ENCODE results near the gene LASP1. TPM values are rescaled to one million over a fixed set of nuclear protein-coding genes. Genes with fewer than 3 reads are reported as not detected.

LASP1 gene
- total RNA-seq, 4 donors from 2014 or later, result 44.3 to 66.0 (median 51.9) TPM

DNA sequence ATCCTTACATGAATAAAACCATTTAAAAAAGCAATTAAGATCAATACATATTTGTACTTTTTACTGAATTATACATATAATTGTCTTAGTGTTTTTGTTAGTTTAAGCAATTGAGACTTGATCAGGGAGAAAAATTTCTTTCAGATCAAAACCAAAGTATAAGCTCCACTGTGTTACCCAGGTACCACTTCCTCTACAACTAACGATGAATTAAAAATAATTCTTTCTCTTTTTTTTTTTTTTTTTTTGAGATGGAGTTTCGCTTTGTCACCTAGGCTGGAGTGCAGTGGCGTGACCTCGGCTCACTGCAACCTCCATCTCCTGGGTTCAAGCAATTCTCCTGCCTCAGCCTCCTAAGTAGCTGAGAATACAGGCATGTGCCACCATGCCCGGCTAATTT lies 90.5 kb downstream of the LASP1 start:
- TF ChIP-seq, protein P1, sequence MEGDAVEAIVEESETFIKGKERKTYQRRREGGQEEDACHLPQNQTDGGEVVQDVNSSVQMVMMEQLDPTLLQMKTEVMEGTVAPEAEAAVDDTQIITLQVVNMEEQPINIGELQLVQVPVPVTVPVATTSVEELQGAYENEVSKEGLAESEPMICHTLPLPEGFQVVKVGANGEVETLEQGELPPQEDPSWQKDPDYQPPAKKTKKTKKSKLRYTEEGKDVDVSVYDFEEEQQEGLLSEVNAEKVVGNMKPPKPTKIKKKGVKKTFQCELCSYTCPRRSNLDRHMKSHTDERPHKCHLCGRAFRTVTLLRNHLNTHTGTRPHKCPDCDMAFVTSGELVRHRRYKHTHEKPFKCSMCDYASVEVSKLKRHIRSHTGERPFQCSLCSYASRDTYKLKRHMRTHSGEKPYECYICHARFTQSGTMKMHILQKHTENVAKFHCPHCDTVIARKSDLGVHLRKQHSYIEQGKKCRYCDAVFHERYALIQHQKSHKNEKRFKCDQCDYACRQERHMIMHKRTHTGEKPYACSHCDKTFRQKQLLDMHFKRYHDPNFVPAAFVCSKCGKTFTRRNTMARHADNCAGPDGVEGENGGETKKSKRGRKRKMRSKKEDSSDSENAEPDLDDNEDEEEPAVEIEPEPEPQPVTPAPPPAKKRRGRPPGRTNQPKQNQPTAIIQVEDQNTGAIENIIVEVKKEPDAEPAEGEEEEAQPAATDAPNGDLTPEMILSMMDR (IDR thresholded peaks at IDR 0.05), result no peak
- no peak for TF ChIP-seq POLR2A (IDR thresholded peaks at IDR 0.05)
- no peaks in the 10 kb centered on the region for H3K27me3 ChIP-seq
- H3K4me3 ChIP-seq, result no peak overlapping the region
- H3K36me3 ChIP-seq, result no peaks in the 10 kb centered on the region
- H3K4me1 ChIP-seq, result no peaks in the 10 kb centered on the region
- WGBS, 2 donors, result 71 to 77% methylated on average over 4 to 5 of the region's 5 CpGs
- intact Hi-C loops (cut with DNase I), result no loop called here
- H3K9me3 ChIP-seq, result no peaks in the 10 kb centered on the region
- no peak for DNase-seq
- H3K27ac ChIP-seq, result no peak overlapping the region

DNA sequence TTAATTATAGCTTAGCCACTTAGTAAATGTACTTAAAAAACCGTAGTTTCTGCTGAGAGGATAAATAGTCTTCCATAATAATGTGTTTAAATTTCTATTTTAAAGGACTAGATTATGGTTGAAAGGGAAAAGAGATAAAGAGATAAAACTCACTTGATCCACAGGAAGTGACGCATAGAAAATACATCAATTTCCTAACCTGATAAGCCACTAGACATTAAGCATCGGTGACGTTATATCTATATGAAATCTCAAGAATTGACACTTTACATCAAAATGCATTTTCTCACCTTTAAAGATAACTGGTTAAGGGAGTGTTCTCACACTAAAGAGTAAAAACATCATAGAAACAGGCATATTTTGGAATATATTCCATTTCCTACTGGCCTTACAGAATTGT lies 91.6 kb downstream of the LASP1 start:
- DNase-seq, result no peak
- no peak for TF ChIP-seq POLR2A (IDR thresholded peaks at IDR 0.05)
- H3K27ac ChIP-seq, result no peak overlapping the region
- H3K4me3 ChIP-seq, result no peak overlapping the region
- no peaks in the 10 kb centered on the region for H3K27me3 ChIP-seq
- WGBS, 2 donors, result 75 to 79% methylated on average over 4 of the region's 4 CpGs
- intact Hi-C loops (cut with DNase I), result no loop called here
- H3K36me3 ChIP-seq, result no peaks in the 10 kb centered on the region
- H3K9me3 ChIP-seq, result no peaks in the 10 kb centered on the region
- H3K4me1 ChIP-seq, result no peaks in the 10 kb centered on the region

DNA sequence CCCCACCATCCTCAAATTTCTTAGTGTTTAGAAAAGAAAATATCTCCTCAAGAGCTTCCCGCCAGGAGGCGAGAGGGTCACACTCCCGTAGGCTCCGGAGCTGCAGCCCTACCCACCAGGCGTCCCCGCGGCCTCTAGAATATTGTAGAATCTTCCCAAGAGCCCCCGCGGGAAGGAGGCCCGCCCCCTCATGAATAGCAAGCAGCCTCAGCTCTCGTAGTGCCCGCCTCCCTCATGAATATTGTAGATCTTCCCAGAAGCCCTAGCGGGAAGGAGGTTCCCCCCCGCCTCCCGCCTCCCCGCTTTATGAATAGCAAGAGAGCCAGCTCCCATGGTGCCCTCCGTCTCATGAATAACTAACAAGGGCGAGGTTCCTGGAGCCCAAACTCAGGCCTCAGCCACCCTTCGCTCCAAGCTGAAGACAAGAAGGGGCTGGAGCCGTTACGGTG lies 97.5 kb downstream of the LASP1 start, which contains the start of gene FBXO47:
Gene FBXO47, minus strand, starts transcription at position 114 of the 449 bp plus-strand sequence. CDS start 4,378 bp downstream, outside the sequence.
- WGBS, 2 donors, result 8 to 20% methylated on average over 11 to 14 of the region's 21 CpGs
- DNase-seq, result peak; percentile 64
- no peaks in the 10 kb centered on the region for H3K27me3 ChIP-seq
- peak within 1 kb of the TSS; percentile 45 to 77 (median 68) for H3K27ac ChIP-seq
- peaks cover 0 to 12% (median 0%) of the 10 kb centered on the region in 3 donors for H3K4me1 ChIP-seq
- TF ChIP-seq, protein P1 (IDR thresholded peaks at IDR 0.05), result no peak
- TF ChIP-seq POLR2A (IDR thresholded peaks at IDR 0.05), result peak in 1 of 4 donors; percentile 21
- peak within 1 kb of the TSS; percentile 8 to 38 (median 32) for H3K4me3 ChIP-seq
- intact Hi-C loops (cut with DNase I), result no loop called here
- no peaks in the 10 kb centered on the region for H3K36me3 ChIP-seq
- H3K9me3 ChIP-seq, result no peaks in the 10 kb centered on the region

DNA sequence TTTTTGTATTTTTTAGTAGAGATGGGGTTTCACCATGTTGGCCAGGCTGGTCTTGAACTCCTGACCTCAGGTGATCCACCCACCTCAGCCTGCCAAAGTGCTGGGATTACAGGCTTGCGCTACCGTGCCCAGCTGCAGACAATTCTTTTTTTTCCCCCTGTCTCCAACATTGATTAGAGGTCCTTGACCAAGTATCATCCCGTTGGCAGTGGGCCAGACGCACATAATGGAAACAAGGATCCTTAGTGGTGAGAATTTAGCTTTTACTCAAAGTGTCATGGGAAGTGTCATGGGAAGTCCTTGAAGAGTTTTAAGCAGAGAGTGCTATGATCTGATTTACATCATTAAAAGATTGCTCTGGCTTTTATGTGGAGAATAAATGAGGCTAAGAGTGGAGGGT lies 99.4 kb downstream of the LASP1 start:
- no peak for DNase-seq
- Histone ChIP-seq H3K36me3 (no peaks in the 10 kb centered on the region), H3K4me1 (peaks cover 0 to 12% (median 0%) of the 10 kb centered on the region in 3 donors), H3K9me3 (no peaks in the 10 kb centered on the region), H3K27ac (no peak overlapping the region), H3K4me3 (no peak overlapping the region), H3K27me3 (no peaks in the 10 kb centered on the region)
- 54 to 63% methylated on average over 4 of the region's 4 CpGs for WGBS, 2 donors
- intact Hi-C loops (cut with DNase I), result no loop called here
- TF ChIP-seq, protein P1 (IDR thresholded peaks at IDR 0.05), result no peak

DNA sequence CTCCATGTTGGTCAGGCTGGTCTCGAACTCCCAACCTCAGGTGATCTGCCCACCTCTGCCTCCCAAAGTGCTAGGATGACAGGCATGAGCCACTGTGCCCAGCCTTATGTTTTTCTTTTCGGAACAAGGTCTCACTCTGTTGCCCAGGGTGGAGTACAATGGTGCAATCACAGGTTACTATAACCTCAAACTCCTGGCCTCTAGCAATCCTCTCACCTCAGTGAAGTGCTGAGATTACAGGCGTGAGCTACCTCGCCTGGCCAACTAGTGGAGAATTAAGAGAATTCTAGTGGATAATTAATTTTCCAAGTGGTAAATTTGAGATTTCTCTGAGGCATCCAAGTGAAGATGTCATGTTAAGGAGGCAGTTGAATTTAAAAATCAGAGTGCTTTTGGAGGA lies 100.3 kb downstream of the LASP1 start:
- WGBS, 2 donors, result 47 to 100% methylated on average over 2 to 4 of the region's 4 CpGs
- H3K27me3 ChIP-seq, result no peaks in the 10 kb centered on the region
- H3K9me3 ChIP-seq, result no peaks in the 10 kb centered on the region
- H3K4me1 ChIP-seq, result peaks cover 0 to 12% (median 0%) of the 10 kb centered on the region in 3 donors
- no peak overlapping the region for H3K4me3 ChIP-seq
- TF ChIP-seq POLR2A (IDR thresholded peaks at IDR 0.05), result no peak
- TF ChIP-seq, protein P1 (IDR thresholded peaks at IDR 0.05), result no peak
- intact Hi-C loops (cut with DNase I), result no loop called here
- no peaks in the 10 kb centered on the region for H3K36me3 ChIP-seq
- no peak for DNase-seq
- no peak overlapping the region for H3K27ac ChIP-seq

DNA sequence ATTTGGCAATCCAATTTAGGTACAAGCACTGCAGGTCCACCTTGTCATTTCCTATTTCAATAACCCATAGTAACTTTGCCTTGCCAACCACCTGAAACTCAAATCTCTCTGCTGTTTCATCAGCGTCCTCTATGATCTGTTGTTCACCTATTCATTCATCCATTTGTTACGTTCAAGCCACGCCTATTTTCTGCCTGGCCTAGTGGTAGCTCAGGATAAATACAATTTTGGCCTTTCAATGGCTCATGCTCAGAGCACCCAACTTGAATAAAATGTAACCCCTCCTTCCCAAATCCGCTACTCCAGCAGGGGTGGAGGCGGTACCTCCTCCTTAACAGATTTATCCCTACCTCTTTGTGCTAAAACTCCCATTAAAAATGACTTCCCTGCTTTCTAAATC lies 100.9 kb downstream of the LASP1 start:
- Histone ChIP-seq H3K9me3 (no peaks in the 10 kb centered on the region), H3K27me3 (no peaks in the 10 kb centered on the region), H3K36me3 (no peaks in the 10 kb centered on the region), H3K4me3 (no peak overlapping the region), H3K4me1 (peaks cover 0 to 12% (median 0%) of the 10 kb centered on the region in 3 donors), H3K27ac (no peak overlapping the region)
- no peak for DNase-seq
- no peak for TF ChIP-seq POLR2A (IDR thresholded peaks at IDR 0.05)
- TF ChIP-seq, protein P1 (IDR thresholded peaks at IDR 0.05), result no peak
- 73 to 83% methylated on average over 5 of the region's 5 CpGs for WGBS, 2 donors
- intact Hi-C loops (cut with DNase I), result no loop called here

Data from esophagus squamous epithelium (tissue), 5 donors.